GM12864 (cell line): Measurements from ENCODE around the gene TMEM81.

Experiments
- DNase-seq: peaks from one replicate; pipeline ENCODE4 v3.0.0-alpha.2; 2011; ENCODE audit warnings: low read depth
- H3K4me3 ChIP-seq: 2 replicates; pipeline ENCODE4 v1.5.1; 2011; ENCODE audit warnings: mild to moderate bottlenecking, low read depth, low read length, control low read depth
- TF ChIP-seq, protein P1 (sequence below): IDR thresholded peaks from 2 replicates; pipeline ENCODE4 v1.5.1; 2011; ENCODE audit warnings: low read depth, mild to moderate bottlenecking, moderate library complexity, low read length, control low read depth, inconsistent platforms; ENCODE audit errors: missing control alignments

TMEM81 gene

DNA sequence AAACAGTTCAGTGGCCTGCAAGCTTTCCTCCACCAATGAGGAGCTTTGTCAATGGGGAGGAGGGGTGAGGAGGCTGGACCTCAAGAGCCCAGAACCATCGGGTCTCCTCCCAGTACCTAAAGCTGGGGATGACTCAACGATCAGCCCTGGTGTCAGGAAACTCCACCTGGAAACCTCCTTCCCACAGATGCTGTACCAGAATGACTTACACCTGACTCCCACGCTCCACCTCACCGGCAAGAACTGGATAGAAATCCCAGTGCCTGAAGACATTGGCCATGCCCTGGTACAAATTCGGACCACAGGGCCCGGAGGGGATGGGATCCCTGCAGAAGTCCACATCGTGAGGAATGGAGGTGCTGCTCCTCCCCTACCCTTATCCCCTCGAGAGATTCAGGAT, 11.4 kb downstream of the TMEM81 start:
- no peak overlapping the region for H3K4me3 ChIP-seq
- no peak for DNase-seq
- TF ChIP-seq, protein P1, sequence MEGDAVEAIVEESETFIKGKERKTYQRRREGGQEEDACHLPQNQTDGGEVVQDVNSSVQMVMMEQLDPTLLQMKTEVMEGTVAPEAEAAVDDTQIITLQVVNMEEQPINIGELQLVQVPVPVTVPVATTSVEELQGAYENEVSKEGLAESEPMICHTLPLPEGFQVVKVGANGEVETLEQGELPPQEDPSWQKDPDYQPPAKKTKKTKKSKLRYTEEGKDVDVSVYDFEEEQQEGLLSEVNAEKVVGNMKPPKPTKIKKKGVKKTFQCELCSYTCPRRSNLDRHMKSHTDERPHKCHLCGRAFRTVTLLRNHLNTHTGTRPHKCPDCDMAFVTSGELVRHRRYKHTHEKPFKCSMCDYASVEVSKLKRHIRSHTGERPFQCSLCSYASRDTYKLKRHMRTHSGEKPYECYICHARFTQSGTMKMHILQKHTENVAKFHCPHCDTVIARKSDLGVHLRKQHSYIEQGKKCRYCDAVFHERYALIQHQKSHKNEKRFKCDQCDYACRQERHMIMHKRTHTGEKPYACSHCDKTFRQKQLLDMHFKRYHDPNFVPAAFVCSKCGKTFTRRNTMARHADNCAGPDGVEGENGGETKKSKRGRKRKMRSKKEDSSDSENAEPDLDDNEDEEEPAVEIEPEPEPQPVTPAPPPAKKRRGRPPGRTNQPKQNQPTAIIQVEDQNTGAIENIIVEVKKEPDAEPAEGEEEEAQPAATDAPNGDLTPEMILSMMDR = no peak

DNA sequence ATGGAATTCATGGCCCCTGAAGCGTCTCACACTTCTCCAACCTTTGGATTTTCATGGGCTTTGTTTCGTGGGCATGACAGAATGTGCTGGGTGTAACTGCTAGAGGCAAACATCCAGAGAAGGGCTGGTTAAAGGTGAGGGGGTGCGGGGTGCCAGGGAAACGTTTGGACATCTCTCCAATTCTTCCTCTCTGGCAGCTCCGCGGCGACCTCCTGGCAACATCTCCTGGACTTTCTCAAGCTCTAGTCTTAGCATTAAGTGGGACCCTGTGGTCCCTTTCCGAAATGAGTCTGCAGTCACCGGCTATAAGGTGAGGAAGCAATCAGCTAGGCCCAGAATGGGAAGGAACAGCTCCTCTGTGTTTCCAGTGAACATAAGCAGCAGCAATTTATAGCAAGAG, 12.0 kb downstream of the TMEM81 start:
- DNase-seq = no peak
- TF ChIP-seq, protein P1 = no peak
- H3K4me3 ChIP-seq = no peak overlapping the region

DNA sequence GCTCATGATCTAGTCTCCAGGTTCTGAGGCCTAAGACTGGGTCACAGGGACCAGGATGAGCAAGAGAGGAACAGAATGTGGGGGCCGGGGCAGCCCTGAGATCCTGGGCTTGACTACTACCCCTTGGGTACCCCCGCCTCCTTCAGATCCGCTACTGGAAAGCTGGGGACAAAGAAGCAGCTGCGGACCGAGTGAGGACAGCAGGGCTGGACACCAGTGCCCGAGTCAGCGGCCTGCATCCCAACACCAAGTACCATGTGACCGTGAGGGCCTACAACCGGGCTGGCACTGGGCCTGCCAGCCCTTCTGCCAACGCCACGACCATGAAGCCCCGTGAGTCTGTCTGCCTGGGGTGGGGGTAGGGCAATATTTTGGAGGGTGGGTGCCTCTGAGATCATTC, 12.5 kb downstream of the TMEM81 start:
- TF ChIP-seq, protein P1 = no peak
- no peak overlapping the region for H3K4me3 ChIP-seq
- DNase-seq = no peak

DNA sequence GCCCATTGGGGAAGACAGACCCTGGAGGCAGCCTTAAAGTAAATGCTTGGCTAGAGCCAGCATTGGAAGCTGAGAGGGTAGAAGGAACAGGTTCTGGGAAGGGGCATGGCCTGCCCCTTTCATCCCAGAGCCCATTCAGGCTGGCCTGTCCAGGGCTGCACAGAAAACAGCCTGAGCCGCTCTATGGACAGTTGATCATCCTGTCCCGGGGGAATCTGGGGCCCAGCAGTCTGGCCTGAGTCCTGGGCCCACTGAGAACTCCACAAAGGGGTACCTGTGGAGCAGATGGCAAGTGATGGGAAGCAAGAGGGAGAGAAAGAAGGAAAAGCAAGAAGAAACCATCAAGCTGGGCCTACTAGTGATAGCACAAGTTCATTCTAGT, 13.2 kb downstream of the TMEM81 start:
- TF ChIP-seq, protein P1 = no peak
- DNase-seq = no peak
- no peak overlapping the region for H3K4me3 ChIP-seq

DNA sequence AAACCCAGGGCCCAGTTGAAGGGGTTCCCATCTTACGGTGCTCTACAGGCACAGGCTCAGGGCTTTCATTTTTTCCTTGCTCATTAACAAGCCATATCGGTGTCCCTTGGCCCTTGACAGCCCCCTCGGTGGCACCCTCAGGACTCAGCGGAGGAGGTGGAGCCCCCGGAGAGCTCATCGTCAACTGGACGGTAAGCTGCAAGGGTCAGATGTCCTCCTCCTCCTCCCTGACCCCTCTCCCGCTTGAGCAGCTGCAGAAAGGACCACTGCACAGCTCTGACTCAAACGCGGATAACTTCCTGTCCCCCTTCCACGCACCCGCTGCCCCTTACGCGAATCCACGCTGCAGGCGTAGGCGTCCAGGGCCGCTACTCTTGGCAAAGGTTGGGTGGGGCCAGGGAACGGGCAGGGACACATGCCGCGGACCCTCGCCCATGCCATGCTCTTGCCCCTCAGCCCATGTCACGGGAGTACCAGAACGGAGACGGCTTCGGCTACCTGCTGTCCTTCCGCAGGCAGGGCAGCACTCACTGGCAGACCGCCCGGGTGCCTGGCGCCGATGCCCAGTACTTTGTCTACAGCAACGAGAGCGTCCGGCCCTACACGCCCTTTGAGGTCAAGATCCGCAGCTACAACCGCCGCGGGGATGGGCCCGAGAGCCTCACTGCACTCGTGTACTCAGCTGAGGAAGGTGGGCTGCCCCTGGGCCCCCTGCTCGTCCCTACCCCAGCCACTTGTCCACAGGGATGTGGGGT, 14.7 kb downstream of the TMEM81 start:
- H3K4me3 ChIP-seq = no peak overlapping the region
- no peak for DNase-seq
- TF ChIP-seq, protein P1 = no peak

DNA sequence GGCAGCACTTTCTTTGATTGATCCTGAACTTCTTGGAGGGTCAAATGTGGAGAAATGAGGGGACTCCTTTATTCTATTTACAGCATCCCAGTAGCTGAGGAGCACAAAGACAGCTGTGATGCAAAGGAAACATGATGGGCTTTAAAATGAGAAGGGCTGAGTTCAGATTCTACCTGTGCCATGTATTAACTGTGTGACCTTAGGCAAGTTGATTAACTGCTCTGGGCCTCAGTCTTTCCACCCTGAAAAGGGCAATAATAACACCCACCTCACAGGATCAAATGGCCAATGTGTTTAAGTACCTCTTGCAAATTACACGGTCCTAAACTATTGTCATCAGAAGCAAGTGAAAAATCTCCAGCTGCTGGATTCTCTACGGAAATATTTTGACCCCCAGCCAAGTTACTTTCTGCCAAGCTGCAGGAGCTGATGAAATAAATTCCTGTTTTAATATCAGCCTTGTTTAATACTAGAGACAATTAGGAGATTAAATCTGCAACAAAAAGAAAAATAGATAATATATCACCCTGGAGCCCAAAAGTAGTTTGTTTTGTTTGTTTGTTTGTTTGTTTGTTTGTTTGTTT, 15.7 kb downstream of the TMEM81 start:
- no peak for DNase-seq
- TF ChIP-seq, protein P1 = no peak
- H3K4me3 ChIP-seq = no peak overlapping the region

DNA sequence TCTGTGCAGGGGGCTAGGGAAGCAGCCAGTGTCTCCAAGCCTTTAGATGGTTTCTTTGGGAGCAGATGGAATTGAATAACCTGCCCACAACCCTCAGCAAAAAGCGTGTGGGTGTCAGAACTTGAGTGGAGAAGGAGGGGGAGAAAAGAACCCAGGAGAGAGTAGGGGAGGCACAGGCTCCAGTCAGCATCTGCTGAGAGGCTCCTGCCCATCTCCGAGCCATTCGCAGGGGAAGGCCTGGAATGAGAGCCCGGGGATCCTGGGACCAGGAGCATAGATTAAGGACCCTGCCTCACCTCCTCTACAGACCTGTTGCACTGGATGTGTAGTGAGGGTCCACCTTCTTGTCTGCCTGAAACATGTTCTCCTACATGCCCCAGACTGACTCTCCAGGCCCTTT, 16.3 kb downstream of the TMEM81 start:
- no peak overlapping the region for H3K4me3 ChIP-seq
- no peak for DNase-seq
- TF ChIP-seq, protein P1 = no peak
